Endothelial cell of umbilical vein (primary cell): ENCODE results near the gene PTPN23. TPM values are rescaled to one million over a fixed set of nuclear protein-coding genes. Genes with fewer than 3 reads are reported as not detected.

Experiments used
- BruUV-seq: library from RNA; stranded (reverse); fragments of 400-500 nt; replicated peaks from 2 replicates; lab custom pipeline; 2021; lab: Mats Ljungman, UMichigan
- CTCF ChIA-PET: fragments of 300-600, 350-600 bp; sonication (Branson Sonifier 250); formaldehyde crosslinking; loops from one replicate; lab custom pipeline; 2021; ENCODE audit warnings: antibody characterized with exemption, inconsistent platforms; lab: Charles Lee
- POLR2A ChIA-PET: fragments of 300-600, 350-600 bp; sonication (Branson Sonifier 250); formaldehyde crosslinking; loops from one replicate; lab custom pipeline; 2021; ENCODE audit warnings: antibody characterized with exemption, inconsistent platforms; lab: Charles Lee
- DNase-seq: peaks from one replicate; pipeline ENCODE4 v3.0.0-alpha.2; 2011; ENCODE audit warnings: low read depth, low spot score
- FAIRE-seq: peaks from 2 replicates; lab custom pipeline; 2011; peaks lifted over from hg19 to GRCh38; lab: Jason Lieb, UNC
- H2AFZ ChIP-seq: 2 replicates; pipeline ENCODE4 v1.6.0; 2012; ENCODE audit warnings: low read depth, low read length, control low read depth, inconsistent platforms
- H3K27ac ChIP-seq: 2 replicates; pipeline ENCODE4 v1.5.1; 2011; ENCODE audit warnings: low read depth, mild to moderate bottlenecking, control low read depth, low read length, moderate library complexity; ENCODE audit not compliant: insufficient read depth
- H3K27me3 ChIP-seq, 2 experiments: 2 replicates each; pipeline versions ENCODE4 v1.6.0 to v1.6.1; 2011; ENCODE audit warnings: low read length in 2 of 2, mixed read lengths in 1 of 2; ENCODE audit not compliant: control insufficient read depth in 2 of 2, insufficient read depth in 2 of 2
- H3K36me3 ChIP-seq, 2 experiments: 2 replicates in 1 of 2; 3 replicates in 1 of 2; pipeline ENCODE4 v1.5.1; 2011; ENCODE audit warnings: low read length in 2 of 2, mild to moderate bottlenecking in 1 of 2, moderate library complexity in 1 of 2; ENCODE audit not compliant: control insufficient read depth in 2 of 2, insufficient read depth in 2 of 2; ENCODE audit errors: extremely low read depth in 1 of 2
- H3K4me1 ChIP-seq: 3 replicates; pipeline ENCODE4 v1.5.1; 2011; ENCODE audit warnings: mild to moderate bottlenecking, low read length; ENCODE audit not compliant: control insufficient read depth, insufficient read depth; ENCODE audit errors: extremely low read depth
- H3K4me2 ChIP-seq: 2 replicates; pipeline ENCODE4 v1.6.1; 2011; ENCODE audit warnings: low read length, control low read depth, mixed read lengths; ENCODE audit not compliant: insufficient read depth
- H3K4me3 ChIP-seq, 3 experiments: fragments of 200-600 bp in 1 of 3; sonication (generic), shearing (Covaris generic) in 1 of 3; replicated peaks in 1 of 3; 2 replicates each; pipeline ENCODE4 v1.5.1; 2011 to 2016; ENCODE audit warnings: control low read depth in 3 of 3, low read length in 3 of 3, mild to moderate bottlenecking in 2 of 3, inconsistent platforms in 1 of 3, low read depth in 1 of 3, moderate library complexity in 1 of 3; ENCODE audit not compliant: insufficient read depth in 1 of 3
- H3K79me2 ChIP-seq: 2 replicates; pipeline ENCODE4 v1.6.0; 2012; ENCODE audit warnings: low read length, inconsistent platforms; ENCODE audit not compliant: control insufficient read depth, insufficient read depth
- H3K9ac ChIP-seq: replicated peaks from 2 replicates; pipeline ENCODE3; 2011; ENCODE audit warnings: low read length, control low read depth; ENCODE audit not compliant: insufficient read depth; ENCODE audit errors: extremely low read depth
- H3K9me1 ChIP-seq: replicated peaks from 3 replicates; pipeline ENCODE4 v1.6.0; 2011; ENCODE audit warnings: mild to moderate bottlenecking, low read length; ENCODE audit not compliant: control insufficient read depth, insufficient read depth; ENCODE audit errors: extremely low read depth
- H3K9me3 ChIP-seq: replicated peaks from 2 replicates; pipeline ENCODE4 v1.5.1; 2012; ENCODE audit warnings: low read length, inconsistent platforms; ENCODE audit not compliant: control insufficient read depth, insufficient read depth
- H4K20me1 ChIP-seq: replicated peaks from 2 replicates; pipeline ENCODE3; 2011; ENCODE audit warnings: mild to moderate bottlenecking, low read length; ENCODE audit not compliant: control insufficient read depth, insufficient read depth; ENCODE audit errors: extremely low read depth
- CTCF ChIP-seq, 2 donors: IDR thresholded peaks; 1 replicate in 1 of 2; 2 replicates in 1 of 2; pipeline ENCODE4 v1.5.1; 2011; ENCODE audit warnings: low read length in 2 of 2, mild to moderate bottlenecking in 2 of 2, moderate library complexity in 2 of 2, control low read depth in 1 of 2, inconsistent platforms in 1 of 2, low read depth in 1 of 2; ENCODE audit not compliant: insufficient read depth in 1 of 2; ENCODE audit errors: extremely low read depth in 1 of 2
- EZH2 ChIP-seq: IDR thresholded peaks from 2 replicates; pipeline ENCODE4 v1.6.1; 2012; ENCODE audit warnings: borderline replicate concordance, low read depth, mild to moderate bottlenecking, moderate library complexity, low read length, inconsistent platforms; ENCODE audit not compliant: severe bottlenecking
- FOS ChIP-seq: IDR thresholded peaks from 2 replicates; pipeline ENCODE4 v1.6.1; 2011; ENCODE audit warnings: mild to moderate bottlenecking, low read length, moderate library complexity, borderline replicate concordance; ENCODE audit not compliant: insufficient read depth
- GATA2 ChIP-seq: IDR thresholded peaks from 2 replicates; pipeline ENCODE4 v1.7.0; 2011; ENCODE audit warnings: low read depth, mild to moderate bottlenecking, moderate library complexity, mixed read lengths, low read length; ENCODE audit not compliant: insufficient read length, insufficient read depth
- JUN ChIP-seq: IDR thresholded peaks from 2 replicates; pipeline ENCODE4 v1.6.1; 2011; ENCODE audit warnings: borderline replicate concordance, low read depth; ENCODE audit not compliant: insufficient read length, insufficient read depth
- MAX ChIP-seq: IDR thresholded peaks from 2 replicates; pipeline ENCODE4 v1.6.1; 2011; ENCODE audit not compliant: insufficient read depth, insufficient read length
- MYC ChIP-seq: IDR thresholded peaks from one replicate; pipeline ENCODE4 v1.6.1; 2011; ENCODE audit warnings: mild to moderate bottlenecking, low read depth, low read length
- POLR2A ChIP-seq: IDR thresholded peaks from 2 replicates; pipeline ENCODE4 v1.6.1; 2012; ENCODE audit warnings: low read depth, mild to moderate bottlenecking, control low read depth, low read length
- POLR2AphosphoS5 ChIP-seq: IDR thresholded peaks from 2 replicates; pipeline ENCODE4 v1.6.1; 2012; ENCODE audit warnings: low read depth, mild to moderate bottlenecking, control low read depth, low read length, moderate library complexity; ENCODE audit not compliant: insufficient read depth
- dilution Hi-C: fragments of 300-500 bp; cut with MboI; formaldehyde crosslinking; loops from one replicate; pipeline ENCODE4 v1.15.0; 2019; ENCODE audit warnings: low sequenced_read_pairs; ENCODE audit not compliant: extremely low pct_ligation_motif_present
- intact Hi-C: fragments of 100-400 bp; cut with micrococcal nuclease; formaldehyde crosslinking; loops from one replicate; pipeline ENCODE4 v1.10.0; 2022
- polyA plus RNA-seq, 4 experiments: library from polyadenylated mRNA; depleted of rRNA in 3 of 4; stranded (reverse) in 3 of 4; unstranded in 1 of 4; fragments of >200 nt; gene quantifications; 2 replicates each; pipeline versions ENCODE4 v1.2.1 to v1.2.3, GENCODE V29; 2011 to 2012; ENCODE audit warnings: missing spikeins in 1 of 4
- total RNA-seq: library from RNA; stranded (reverse); gene quantifications from 2 replicates; pipeline ENCODE4 v1.2.3, GENCODE V29; 2021

The PTPN23 gene
- total and polyA plus RNA-seq, 2 donors (not counting 3 experiments of a cell fraction or from before 2014, with no cell fraction given) = 8.5 to 63.5 TPM

- ChIA-PET CTCF (no interaction called here), POLR2A (no interaction called here)
- no peak overlapping the region for H3K4me3 ChIP-seq
- dilution Hi-C loops (no loop called here), intact Hi-C loops (no loop called here)
- DNase-seq (no peak), FAIRE-seq (no peak)
- no peak overlapping the region for H3K4me2 ChIP-seq
- no peak overlapping the region for H3K27ac ChIP-seq
- H3K9me3 ChIP-seq = no peaks in the 10 kb centered on the region
- no peaks in the 10 kb centered on the region for H3K27me3 ChIP-seq
- H3K4me1 ChIP-seq = no peaks in the 10 kb centered on the region
- no peaks in the 10 kb centered on the region for H3K9me1 ChIP-seq
- no TSS peak for BruUV-seq
- H3K9ac ChIP-seq = no peak overlapping the region
- TF ChIP-seq JUN (no peak), FOS (no peak), GATA2 (no peak), POLR2A (no peak), POLR2AphosphoS5 (no peak), MYC (no peak), CTCF (IDR thresholded peaks at IDR 0.05; ENCODE audit: extremely low read depth in 1 of 2, insufficient read depth in 1 of 2, low read depth in 1 of 2, low read length in 2 of 2) (no peak), MAX (no peak), EZH2 (no peak)
- H4K20me1 ChIP-seq = no peaks in the 10 kb centered on the region
- H2AFZ ChIP-seq = no peak overlapping the region
- peaks cover 4% of the 10 kb centered on the region for H3K79me2 ChIP-seq
- no peaks in the 10 kb centered on the region for H3K36me3 ChIP-seq
These were observed 75.1 kb downstream of the PTPN23 start for GRCh38 chr3:47455806-47456452.
